ENCODE results near the gene PARVB. TPM values are rescaled to one million over a fixed set of nuclear protein-coding genes. Genes with fewer than 3 reads are reported as not detected.

Gene PARVB
- polyA plus RNA-seq, 1 experiment: 49.5 TPM

DNA sequence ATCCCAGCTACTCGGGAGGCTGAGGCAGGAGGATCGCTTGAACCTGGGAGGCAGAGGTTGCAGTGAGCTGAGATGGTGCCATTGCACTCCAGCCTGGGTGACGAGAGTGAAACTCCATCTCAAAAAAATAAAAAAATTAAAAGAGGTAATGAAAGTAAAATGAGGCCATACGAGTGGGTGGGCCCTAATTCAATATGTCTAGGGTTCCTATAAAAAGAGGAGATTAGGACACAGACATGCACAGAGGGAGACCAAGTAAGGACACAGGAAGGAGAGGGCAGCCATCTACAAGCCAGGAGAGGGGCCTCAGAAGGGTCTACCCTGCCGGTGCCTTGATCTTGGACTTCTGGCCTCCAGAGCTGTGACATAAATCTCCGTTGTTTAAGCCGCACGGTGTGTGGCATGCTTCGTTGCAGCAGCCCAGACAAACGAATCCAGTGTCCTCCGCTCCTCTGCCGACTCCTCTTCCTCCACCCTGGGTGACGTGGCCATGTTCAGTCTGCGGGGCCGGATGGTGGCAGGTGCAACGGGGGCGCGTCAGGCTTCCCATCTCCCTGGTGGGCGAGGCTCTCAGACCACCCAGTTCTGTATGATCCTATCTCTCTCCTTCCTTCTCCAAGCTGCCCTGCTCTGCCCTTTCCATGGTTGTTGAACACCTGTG is 105.0 kb downstream of the PARVB start:
- H3K27me3 ChIP-seq (ENCODE audit: control insufficient read depth, insufficient read depth, low read length): no peaks in the 10 kb centered on the region
- DNase-seq (ENCODE audit: low read depth, low spot score): no peak
- H3K27ac ChIP-seq (ENCODE audit: low read depth, low read length): no peak overlapping the region
- H3K9me3 ChIP-seq (ENCODE audit: control insufficient read depth, insufficient read depth, low read length): peaks cover 13% of the 10 kb centered on the region
- POLR2A ChIA-PET: interaction anchor here (0.7 kb wide), 1 partner anchor 20 kb away, joined by 4 read pairs; no protein-coding TSS in a partner anchor
- H3K4me3 ChIP-seq (ENCODE audit: low read depth, low read length): no peak overlapping the region
- CTCF ChIA-PET: no interaction called here
- TF ChIP-seq, protein P1, sequence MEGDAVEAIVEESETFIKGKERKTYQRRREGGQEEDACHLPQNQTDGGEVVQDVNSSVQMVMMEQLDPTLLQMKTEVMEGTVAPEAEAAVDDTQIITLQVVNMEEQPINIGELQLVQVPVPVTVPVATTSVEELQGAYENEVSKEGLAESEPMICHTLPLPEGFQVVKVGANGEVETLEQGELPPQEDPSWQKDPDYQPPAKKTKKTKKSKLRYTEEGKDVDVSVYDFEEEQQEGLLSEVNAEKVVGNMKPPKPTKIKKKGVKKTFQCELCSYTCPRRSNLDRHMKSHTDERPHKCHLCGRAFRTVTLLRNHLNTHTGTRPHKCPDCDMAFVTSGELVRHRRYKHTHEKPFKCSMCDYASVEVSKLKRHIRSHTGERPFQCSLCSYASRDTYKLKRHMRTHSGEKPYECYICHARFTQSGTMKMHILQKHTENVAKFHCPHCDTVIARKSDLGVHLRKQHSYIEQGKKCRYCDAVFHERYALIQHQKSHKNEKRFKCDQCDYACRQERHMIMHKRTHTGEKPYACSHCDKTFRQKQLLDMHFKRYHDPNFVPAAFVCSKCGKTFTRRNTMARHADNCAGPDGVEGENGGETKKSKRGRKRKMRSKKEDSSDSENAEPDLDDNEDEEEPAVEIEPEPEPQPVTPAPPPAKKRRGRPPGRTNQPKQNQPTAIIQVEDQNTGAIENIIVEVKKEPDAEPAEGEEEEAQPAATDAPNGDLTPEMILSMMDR (IDR thresholded peaks at IDR 0.05; ENCODE audit: low read depth, low read length): no peak

DNA sequence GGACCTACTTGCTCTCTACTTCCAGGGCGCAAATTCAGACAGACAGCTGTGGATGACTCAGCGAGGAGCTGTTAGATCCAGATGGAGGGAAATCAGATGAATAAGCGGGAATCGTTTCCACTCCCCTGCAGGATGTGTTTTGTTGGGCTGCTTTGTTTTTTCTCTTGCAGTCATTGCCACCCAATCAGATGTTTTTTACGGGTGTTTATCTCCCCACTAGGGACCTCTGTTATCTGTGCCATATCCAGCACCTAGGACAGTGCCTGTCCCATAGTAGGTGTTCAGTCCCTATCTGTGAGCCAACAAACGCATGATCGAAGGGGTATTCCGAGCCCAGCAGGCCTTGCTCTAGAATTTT is 105.5 kb downstream of the PARVB start:
- ChIA-PET POLR2A (interaction anchor here (0.7 kb wide), 1 partner anchor 19 kb away, joined by 4 read pairs; no protein-coding TSS in a partner anchor), CTCF (no interaction called here)
- Histone ChIP-seq H3K27me3 (ENCODE audit: control insufficient read depth, insufficient read depth, low read length) (no peaks in the 10 kb centered on the region), H3K4me3 (ENCODE audit: low read depth, low read length) (no peak overlapping the region), H3K9me3 (ENCODE audit: control insufficient read depth, insufficient read depth, low read length) (peaks cover 13% of the 10 kb centered on the region), H3K27ac (ENCODE audit: low read depth, low read length) (no peak overlapping the region)
- TF ChIP-seq, protein P1 (IDR thresholded peaks at IDR 0.05; ENCODE audit: low read depth, low read length): no peak
- no peak for DNase-seq (ENCODE audit: low read depth, low spot score)

DNA sequence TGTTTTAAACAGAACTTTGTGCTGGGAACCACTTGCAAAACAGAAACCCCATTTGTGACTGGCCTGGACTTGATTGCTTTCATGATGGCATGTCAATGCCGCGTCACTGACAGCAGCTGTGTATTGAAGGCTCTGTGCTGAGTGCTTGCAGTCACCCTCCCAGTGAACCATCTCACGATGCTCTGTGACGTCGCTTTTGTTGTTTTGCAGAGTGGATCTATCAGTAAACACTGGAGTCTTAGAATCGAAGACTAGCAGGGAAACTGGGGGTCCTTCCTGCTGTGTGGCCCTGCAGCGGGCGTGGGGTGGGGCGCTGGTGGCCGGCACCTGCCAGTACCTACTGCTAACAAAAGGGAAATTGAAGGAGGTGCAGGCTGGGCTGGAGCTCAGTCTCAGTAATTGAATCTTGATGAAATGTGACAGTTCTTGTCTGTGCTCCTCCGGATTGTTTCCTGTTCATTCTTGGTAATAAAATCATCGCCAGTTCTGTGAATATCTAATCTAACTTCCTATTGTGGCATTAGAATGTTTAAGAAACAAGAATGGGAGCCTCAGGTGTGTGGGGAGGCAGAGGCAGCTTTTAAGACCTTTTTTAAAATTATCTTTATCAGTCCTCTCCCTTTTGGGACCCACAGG is 106.1 kb downstream of the PARVB start:
- Histone ChIP-seq H3K27ac (ENCODE audit: low read depth, low read length) (no peak overlapping the region), H3K9me3 (ENCODE audit: control insufficient read depth, insufficient read depth, low read length) (peaks cover 13% of the 10 kb centered on the region), H3K4me3 (ENCODE audit: low read depth, low read length) (no peak overlapping the region), H3K27me3 (ENCODE audit: control insufficient read depth, insufficient read depth, low read length) (no peaks in the 10 kb centered on the region)
- TF ChIP-seq, protein P1 (IDR thresholded peaks at IDR 0.05; ENCODE audit: low read depth, low read length): no peak
- ChIA-PET CTCF (no interaction called here), POLR2A (interaction anchor here (0.7 kb wide), 1 partner anchor 19 kb away, joined by 4 read pairs; no protein-coding TSS in a partner anchor)
- DNase-seq (ENCODE audit: low read depth, low spot score): no peak

DNA sequence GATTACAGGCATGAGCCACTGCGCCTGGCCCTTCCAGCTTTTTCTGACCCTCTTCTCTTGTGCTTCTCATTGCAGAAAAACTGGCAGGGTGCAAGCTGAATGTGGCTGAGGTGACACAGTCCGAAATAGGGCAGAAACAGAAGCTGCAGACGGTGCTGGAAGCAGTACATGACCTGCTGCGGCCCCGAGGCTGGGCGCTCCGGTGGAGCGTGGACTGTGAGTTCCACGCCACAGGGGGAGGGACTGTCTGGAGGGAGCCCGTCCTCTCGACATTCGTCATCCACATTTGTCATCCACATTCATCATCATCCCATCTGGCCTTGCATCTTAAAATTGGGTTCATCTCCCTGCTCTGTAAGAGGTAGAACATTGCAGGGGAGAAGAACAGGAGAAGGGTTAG is 107.3 kb downstream of the PARVB start:
- H3K27me3 ChIP-seq (ENCODE audit: control insufficient read depth, insufficient read depth, low read length): no peaks in the 10 kb centered on the region
- ChIA-PET CTCF (no interaction called here), POLR2A (no interaction called here)
- peaks cover 10% of the 10 kb centered on the region for H3K9me3 ChIP-seq (ENCODE audit: control insufficient read depth, insufficient read depth, low read length)
- H3K27ac ChIP-seq (ENCODE audit: low read depth, low read length): no peak overlapping the region
- no peak for DNase-seq (ENCODE audit: low read depth, low spot score)
- TF ChIP-seq, protein P1 (IDR thresholded peaks at IDR 0.05; ENCODE audit: low read depth, low read length): no peak
- no peak overlapping the region for H3K4me3 ChIP-seq (ENCODE audit: low read depth, low read length)

DNA sequence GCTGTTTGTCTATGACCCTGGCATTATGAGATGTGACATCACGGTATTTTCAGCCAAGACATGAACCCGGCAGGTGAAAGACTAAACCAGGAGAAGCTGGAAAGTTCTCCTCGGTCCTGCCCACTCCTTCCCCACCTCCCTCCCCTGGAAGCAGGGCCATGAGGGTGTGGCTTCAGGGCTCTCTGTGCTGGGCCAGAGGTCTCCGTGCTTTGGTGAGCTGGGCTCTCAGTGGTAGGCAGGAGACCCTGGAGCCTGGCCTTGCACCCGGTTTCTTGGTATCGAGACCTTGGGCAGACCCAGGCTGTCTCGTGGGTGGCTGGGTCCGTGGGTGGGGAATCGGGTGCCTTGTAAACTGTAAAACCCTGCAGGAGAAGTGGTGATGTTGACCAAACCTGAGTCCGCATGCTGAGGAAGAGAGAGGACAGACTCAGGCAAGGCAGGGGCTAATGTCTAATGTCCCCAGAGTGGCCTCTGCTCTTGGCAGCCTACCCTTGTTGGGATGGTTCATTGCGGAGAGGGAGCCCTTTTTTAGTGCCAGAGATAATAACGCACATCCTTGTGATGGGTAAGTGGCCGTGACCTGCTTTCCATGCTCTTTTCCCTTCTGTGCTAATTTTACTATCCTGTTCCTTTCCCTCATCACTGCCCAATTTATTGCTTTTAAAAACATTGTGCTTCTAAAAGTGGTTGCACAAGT is 108.0 kb downstream of the PARVB start:
- POLR2A ChIA-PET: no interaction called here
- Histone ChIP-seq H3K4me3 (ENCODE audit: low read depth, low read length) (no peak overlapping the region), H3K27me3 (ENCODE audit: control insufficient read depth, insufficient read depth, low read length) (no peaks in the 10 kb centered on the region), H3K27ac (ENCODE audit: low read depth, low read length) (no peak overlapping the region), H3K9me3 (ENCODE audit: control insufficient read depth, insufficient read depth, low read length) (peaks cover 10% of the 10 kb centered on the region)
- DNase-seq (ENCODE audit: low read depth, low spot score): no peak
- CTCF ChIA-PET: no interaction called here
- TF ChIP-seq, protein P1 (IDR thresholded peaks at IDR 0.05; ENCODE audit: low read depth, low read length): no peak

Measured in AG04450 (cell line).